Spleen (tissue), 11 donors: ENCODE results near the gene GPAT2. TPM values are rescaled to one million over a fixed set of nuclear protein-coding genes. Genes with fewer than 3 reads are reported as not detected.
"Not testable (repeated sequence)": the region's sequence is repeated elsewhere in the genome, so short reads cannot be mapped to it uniquely, and the experiment has no call there.

Experiments
- DNase-seq: peaks from one replicate; pipeline ENCODE4 v3.0.0-alpha.2; 2020
- H3K27ac ChIP-seq, 8 donors: fragments of 200-600 bp; sonication (generic) in 7 of 8; 1 replicate in 4 of 8; 2 replicates in 4 of 8; pipeline versions ENCODE4 v1.5.0 to v1.8.0; 2016 to 2021; ENCODE audit warnings: inconsistent platforms in 4 of 8, mild to moderate bottlenecking in 4 of 8, moderate library complexity in 1 of 8
- H3K27me3 ChIP-seq, 7 donors: fragments of 200-600 bp; sonication (generic) in 6 of 7; replicated peaks in 1 of 7; 1 replicate in 4 of 7; 2 replicates in 3 of 7; pipeline versions ENCODE4 v1.5.0 to v1.8.0; 2016 to 2021; ENCODE audit warnings: inconsistent platforms in 3 of 7, mild to moderate bottlenecking in 1 of 7
- H3K36me3 ChIP-seq, 6 donors: fragments of 200-600 bp; sonication (generic) in 5 of 6; 1 replicate in 4 of 6; 2 replicates in 2 of 6; pipeline versions ENCODE4 v1.5.0 to v1.8.0; 2016 to 2021; ENCODE audit warnings: inconsistent platforms in 2 of 6
- H3K4me1 ChIP-seq, 6 donors: fragments of 200-600 bp; sonication (generic) in 5 of 6; 1 replicate in 3 of 6; 2 replicates in 3 of 6; pipeline versions ENCODE4 v1.5.0 to v1.8.0; 2016 to 2021; ENCODE audit warnings: inconsistent platforms in 3 of 6
- H3K4me3 ChIP-seq, 8 donors: fragments of 200-600 bp; sonication (generic) in 7 of 8; 1 replicate in 4 of 8; 2 replicates in 4 of 8; pipeline versions ENCODE4 v1.5.0 to v1.8.0; 2016 to 2021; ENCODE audit warnings: inconsistent platforms in 4 of 8, mild to moderate bottlenecking in 4 of 8, moderate library complexity in 2 of 8
- H3K9me3 ChIP-seq, 8 donors: fragments of 200-600 bp; sonication (generic) in 7 of 8; 1 replicate in 4 of 8; 2 replicates in 4 of 8; pipeline versions ENCODE4 v1.5.0 to v1.8.0; 2016 to 2021; ENCODE audit warnings: inconsistent platforms in 4 of 8
- CTCF ChIP-seq, 11 experiments: fragments of 200-600 bp in 7 of 11; fragments of 450-650 bp in 4 of 11; sonication (generic) in 4 of 11; IDR thresholded peaks in 8 of 11; conservative IDR thresholded peaks in 3 of 11; 1 replicate in 7 of 11; 2 replicates in 4 of 11; pipeline versions ENCODE4 v1.4.0 to v1.8.0; 2016 to 2021; ENCODE audit warnings: antibody characterized with exemption in 11 of 11, inconsistent platforms in 4 of 11, mild to moderate bottlenecking in 1 of 11
- POLR2AphosphoS5 ChIP-seq, 3 donors: sonication (generic); formaldehyde crosslinking; IDR thresholded peaks; one replicate each; pipeline ENCODE4 v1.5.1; 2017; ENCODE audit warnings: antibody characterized with exemption in 3 of 3
- WGBS, 5 donors: extraction: QIAGEN DNeasy Blood & Tissue Kit in 3 of 5; methylation state at CpG; one replicate each; pipeline versions ENCODE4 v1.1.5 to v1.1.7; 2013 to 2018; 5-methylcytosine and 5-hydroxymethylcytosine counted together
- intact Hi-C: fragments of 100-400 bp; cut with DNase I; formaldehyde crosslinking; loops from one replicate; pipeline ENCODE4 v1.15.0; 2023; ENCODE audit warnings: low total_unique reads
- polyA plus RNA-seq, 3 donors: library from polyadenylated mRNA; stranded (reverse); fragments of 200-250 nt; gene quantifications; one replicate each; pipeline ENCODE4 v1.2.1, GENCODE V29; 2013
- total RNA-seq, 7 donors: library from RNA; depleted of rRNA in 3 of 7; stranded (reverse); fragments of >200 nt in 3 of 7; fragmentation: NEBNext Ultra II Directional in 4 of 7; extraction: Animal tissue kit (Norgen Biotek cat#: 25700) in 4 of 7; gene quantifications; one replicate each; pipeline versions ENCODE4 v1.1.0 to v1.2.1, GENCODE V29; 2016 to 2021
- donor health status: healthy with polysubstance abuse.
- donor health status: DM: no; HTN: no; CAD: no; lungs with moderate emphysema.
- donor health status: DM: no; HTN: no; CAD: no.
- donor health status: Bipolar disorder and iron deficiency.
- donor health status: healthy.
- donor health status: DM: no; HTN: no; CAD: no.
- donor health status: DM: yes; HTN: yes; CAD: no.

GPAT2 gene
- total and polyA plus RNA-seq, 10 donors: 3.7 to 12.5 (median 6.6) TPM

GRCh38 chr2:96011129-96011455 is 23.6 kb downstream of the GPAT2 start:
- H3K27me3 ChIP-seq, intact Hi-C loops, H3K36me3 ChIP-seq, H3K9me3 ChIP-seq, H3K27ac ChIP-seq, DNase-seq: not testable (repeated sequence)
- TF ChIP-seq CTCF (IDR thresholded peaks at IDR 0.05 in 8 of 11, conservative IDR thresholded peaks at IDR 0.05 in 3 of 11): peak in 4 of 11 experiments; percentile 9 to 30 (median 16)
- Histone ChIP-seq H3K4me1 (peaks cover 0 to 16% (median 7%) of the 10 kb centered on the region in 6 donors), H3K4me3 (peak overlapping the region in 1 of 8 donors; percentile 43)
- 13 to 32% (median 28%) methylated on average over 3 to 4 of the region's 4 CpGs for WGBS, 5 donors

- Histone ChIP-seq H3K4me3 (peak overlapping the region; percentile 35 to 68 (median 44)), H3K4me1 (peaks cover 0 to 16% (median 7%) of the 10 kb centered on the region in 6 donors), H3K27ac (peak overlapping the region in 7 of 8 donors; percentile 36 to 82 (median 77))
- intact Hi-C loops, H3K36me3 ChIP-seq, H3K9me3 ChIP-seq, H3K27me3 ChIP-seq: not testable (repeated sequence)
- peak; percentile 100 for DNase-seq
- 0 to 2% (median 0%) methylated on average over 26 to 34 of the region's 65 CpGs; no CpG with 5 or more reads in 2 of the 5 donors for WGBS, 5 donors
- TF ChIP-seq POLR2AphosphoS5 (IDR thresholded peaks at IDR 0.05): peak; percentile 58 to 82 (median 81)
Measured at GRCh38 chr2:96010320-96011128, 24.2 kb downstream of the GPAT2 start.

- H3K4me1 ChIP-seq: peaks cover 0 to 16% (median 7%) of the 10 kb centered on the region in 6 donors
- WGBS, 5 donors: 14 to 39% (median 27%) methylated on average over 8 to 10 of the region's 10 CpGs
- H3K9me3 ChIP-seq, H3K36me3 ChIP-seq, intact Hi-C loops, DNase-seq, H3K27me3 ChIP-seq: not testable (repeated sequence)
- H3K27ac ChIP-seq: peak overlapping the region in 6 of 8 donors; percentile 69 to 82 (median 78)
- H3K4me3 ChIP-seq: peak overlapping the region; percentile 35 to 68 (median 44)
Measured at GRCh38 chr2:96009833-96010232, 24.9 kb downstream of the GPAT2 start.

GRCh38 chr2:96008051-96008450 is 26.7 kb downstream of the GPAT2 start:
- H3K9me3 ChIP-seq, H3K27ac ChIP-seq, intact Hi-C loops, H3K27me3 ChIP-seq, H3K4me3 ChIP-seq, DNase-seq, H3K36me3 ChIP-seq: not testable (repeated sequence)
- WGBS, 5 donors: 78 to 88% (median 83%) methylated on average over 6 of the region's 6 CpGs
- peaks cover 0 to 16% (median 7%) of the 10 kb centered on the region in 6 donors for H3K4me1 ChIP-seq

GRCh38 chr2:96006248-96006647 is 28.5 kb downstream of the GPAT2 start:
- peaks cover 0 to 12% (median 7%) of the 10 kb centered on the region in 6 donors for H3K4me1 ChIP-seq
- WGBS, 5 donors: 86 to 92% (median 88%) methylated on average over 5 of the region's 5 CpGs
- H3K27me3 ChIP-seq, H3K9me3 ChIP-seq, DNase-seq, H3K27ac ChIP-seq, intact Hi-C loops, H3K4me3 ChIP-seq, H3K36me3 ChIP-seq: not testable (repeated sequence)

GRCh38 chr2:95992520-95993272 is 42.0 kb downstream of the GPAT2 start:
- WGBS, 5 donors: 4 to 15% (median 5%) methylated on average over 11 to 34 of the region's 34 CpGs
- TF ChIP-seq CTCF (IDR thresholded peaks at IDR 0.05 in 8 of 11, conservative IDR thresholded peaks at IDR 0.05 in 3 of 11): peak; percentile 70 to 98 (median 90)
- peak overlapping the region; percentile 54 to 80 (median 63) for H3K4me3 ChIP-seq
- H3K27ac ChIP-seq: peak overlapping the region; percentile 82 to 95 (median 90)
- intact Hi-C loops, H3K27me3 ChIP-seq, H3K36me3 ChIP-seq, H3K9me3 ChIP-seq: not testable (repeated sequence)
- DNase-seq: peak; percentile 87
- peaks cover 0 to 13% (median 0%) of the 10 kb centered on the region in 6 donors for H3K4me1 ChIP-seq
